SK-N-SH (cell line): ENCODE measurements around the gene IL16. TPM values are rescaled to one million over a fixed set of nuclear protein-coding genes. Genes with fewer than 3 reads are reported as not detected.

Source experiments
- CTCF ChIA-PET: fragments of 300-600, 350-600 bp; formaldehyde crosslinking; extraction: SDS; loops from one replicate; lab custom pipeline; 2021; lab: Yijun Ruan, JAX
- POLR2A ChIA-PET: fragments of 350-600 bp; sonication (Branson Sonifier 250); formaldehyde crosslinking; extraction: SDS; loops from one replicate; lab custom pipeline; 2020; ENCODE audit warnings: antibody characterized with exemption, inconsistent platforms; lab: Yijun Ruan, JAX
- DNase-seq: peaks from one replicate; pipeline ENCODE4 v3.0.0; 2012
- H2AFZ ChIP-seq: fragments of 200-600 bp; sonication (generic); 2 replicates; pipeline ENCODE4 v1.8.1; 2016; ENCODE audit warnings: antibody characterized with exemption, mild to moderate bottlenecking, low read depth
- H3F3A ChIP-seq: fragments of 200-600 bp; sonication (generic); replicated peaks from 2 replicates; pipeline ENCODE3; 2016; ENCODE audit warnings: antibody characterized with exemption, mild to moderate bottlenecking; ENCODE audit not compliant: insufficient read depth
- H3K27ac ChIP-seq, 2 experiments: fragments of 200-500 bp in 1 of 2; fragments of 200-600 bp in 1 of 2; sonication (Bioruptor generic) in 1 of 2; sonication (generic), shearing (Covaris generic) in 1 of 2; 2 replicates each; pipeline versions ENCODE4 v1.5.1 to v1.6.1; 2014 to 2016; ENCODE audit warnings: low read depth in 2 of 2, inconsistent platforms in 1 of 2, low read length in 1 of 2, mild to moderate bottlenecking in 1 of 2, mixed read lengths in 1 of 2
- H3K27me3 ChIP-seq: fragments of 200-600 bp; sonication (generic), shearing (Covaris generic); 2 replicates; pipeline ENCODE4 v1.6.1; 2016; ENCODE audit warnings: mixed run types; ENCODE audit not compliant: insufficient read depth
- H3K36me3 ChIP-seq, 2 experiments: fragments of 200-500 bp in 1 of 2; fragments of 200-600 bp in 1 of 2; sonication (Bioruptor generic) in 1 of 2; sonication (generic) in 1 of 2; replicated peaks in 1 of 2; 2 replicates each; pipeline versions ENCODE3 to v1.5.1; 2014 to 2016; ENCODE audit warnings: low read length in 1 of 2, mild to moderate bottlenecking in 1 of 2; ENCODE audit not compliant: insufficient read depth in 2 of 2, control insufficient read depth in 1 of 2
- H3K4me1 ChIP-seq, 2 experiments: fragments of 200-500 bp in 1 of 2; fragments of 200-600 bp in 1 of 2; sonication (Bioruptor generic) in 1 of 2; sonication (generic), shearing (Covaris generic) in 1 of 2; 2 replicates each; pipeline versions ENCODE4 v1.5.1 to v1.6.1; 2014 to 2016; ENCODE audit warnings: low read depth in 1 of 2, low read length in 1 of 2, mixed run types in 1 of 2; ENCODE audit not compliant: insufficient read depth in 2 of 2, control insufficient read depth in 1 of 2
- H3K4me2 ChIP-seq: fragments of 200-600 bp; sonication (generic), shearing (Covaris generic); 2 replicates; pipeline ENCODE4 v1.6.1; 2017; ENCODE audit warnings: mixed run types
- H3K4me3 ChIP-seq, 2 experiments: fragments of 200-500 bp in 1 of 2; fragments of 200-600 bp in 1 of 2; sonication (Bioruptor generic) in 1 of 2; sonication (generic), shearing (Covaris generic) in 1 of 2; 2 replicates each; pipeline versions ENCODE4 v1.5.1 to v1.8.1; 2014 to 2016; ENCODE audit warnings: low read depth in 2 of 2, inconsistent platforms in 1 of 2, low read length in 1 of 2, mild to moderate bottlenecking in 1 of 2, mixed read lengths in 1 of 2, moderate library complexity in 1 of 2
- H3K79me2 ChIP-seq: fragments of 200-600 bp; sonication (generic); 2 replicates; pipeline ENCODE4 v1.8.1; 2017; ENCODE audit warnings: mild to moderate bottlenecking; ENCODE audit not compliant: insufficient read depth
- H3K9ac ChIP-seq: fragments of 200-600 bp; sonication (generic); 2 replicates; pipeline ENCODE4 v1.6.1; 2017; ENCODE audit warnings: mixed run types
- H3K9me2 ChIP-seq: fragments of 200-600 bp; sonication (generic); 2 replicates; pipeline ENCODE4 v1.6.1; 2017; ENCODE audit warnings: mixed run types
- H3K9me3 ChIP-seq: fragments of 200-600 bp; sonication (generic); 2 replicates; pipeline ENCODE4 v1.6.1; 2017; ENCODE audit warnings: mixed run types, mild to moderate bottlenecking, moderate library complexity
- H4K20me1 ChIP-seq: fragments of 200-600 bp; sonication (generic); 2 replicates; pipeline ENCODE4 v1.6.1; 2017; ENCODE audit warnings: mild to moderate bottlenecking, mixed run types; ENCODE audit not compliant: insufficient read depth
- GABPA ChIP-seq: IDR thresholded peaks from 2 replicates; pipeline ENCODE4 v1.4.0; 2012; ENCODE audit warnings: low read depth, mild to moderate bottlenecking
- GATA2 ChIP-seq: sonication (generic); formaldehyde crosslinking; IDR thresholded peaks from 2 replicates; pipeline ENCODE4 v1.5.0; 2020; ENCODE audit warnings: mild to moderate bottlenecking, missing genetic modification reagents
- MAX ChIP-seq: IDR thresholded peaks from 2 replicates; pipeline ENCODE4 v1.4.0; 2012; ENCODE audit warnings: low read depth
- MEF2A ChIP-seq: IDR thresholded peaks from 2 replicates; pipeline ENCODE4 v1.4.0; 2012; ENCODE audit warnings: low read depth, borderline replicate concordance
- MXI1 ChIP-seq: IDR thresholded peaks from 2 replicates; pipeline ENCODE4 v1.6.1; 2012; ENCODE audit warnings: mild to moderate bottlenecking, low read depth, low read length, improper control_type of control experiment
- NFIC ChIP-seq: IDR thresholded peaks from 2 replicates; pipeline ENCODE4 v1.4.0; 2012; ENCODE audit warnings: borderline replicate concordance
- NRF1 ChIP-seq: IDR thresholded peaks from 2 replicates; pipeline ENCODE4 v1.6.1; 2012; ENCODE audit warnings: low read depth, mild to moderate bottlenecking, low read length
- POLR2AphosphoS5 ChIP-seq: IDR thresholded peaks from 2 replicates; pipeline ENCODE4 v1.6.1; 2012; ENCODE audit warnings: low read depth, low read length
- REST ChIP-seq: IDR thresholded peaks from 2 replicates; pipeline ENCODE4 v1.6.1; 2012; ENCODE audit warnings: mild to moderate bottlenecking, low read depth, low read length, moderate library complexity
- RFX5 ChIP-seq: IDR thresholded peaks from 2 replicates; pipeline ENCODE4 v1.6.1; 2012; ENCODE audit warnings: mild to moderate bottlenecking, improper control_type of control experiment, low read length
- RXRA ChIP-seq: IDR thresholded peaks from 2 replicates; pipeline ENCODE4 v1.4.0; 2012; ENCODE audit warnings: low read depth, mild to moderate bottlenecking, borderline replicate concordance
- SMC3 ChIP-seq: IDR thresholded peaks from 2 replicates; pipeline ENCODE4 v1.6.1; 2012; ENCODE audit warnings: low read depth, low read length, improper control_type of control experiment
- TAF1 ChIP-seq: IDR thresholded peaks from 2 replicates; pipeline ENCODE4 v1.6.1; 2012; ENCODE audit warnings: low read depth, mild to moderate bottlenecking, low read length, moderate library complexity, borderline replicate concordance
- TCF12 ChIP-seq: IDR thresholded peaks from 2 replicates; pipeline ENCODE4 v1.4.0; 2012
- YY1 ChIP-seq: IDR thresholded peaks from 2 replicates; pipeline ENCODE4 v1.4.0; 2012; ENCODE audit warnings: low read depth, mild to moderate bottlenecking
- whole genome bisulfite sequencing: methylation state at CpG from one replicate; pipeline ENCODE4 v1.1.6; 2017; ENCODE audit warnings: low lambda C conversion rate; 5-methylcytosine and 5-hydroxymethylcytosine counted together
- polyA plus RNA-seq, 3 experiments: library from polyadenylated mRNA; depleted of rRNA; stranded (reverse); fragments of >200 nt; gene quantifications; 2 replicates each; pipeline ENCODE4 v1.2.3, GENCODE V29; 2012

Gene IL16
- polyA plus RNA-seq, 1 of the 3 experiments (the other 2 are of a cell fraction): not detected

DNA sequence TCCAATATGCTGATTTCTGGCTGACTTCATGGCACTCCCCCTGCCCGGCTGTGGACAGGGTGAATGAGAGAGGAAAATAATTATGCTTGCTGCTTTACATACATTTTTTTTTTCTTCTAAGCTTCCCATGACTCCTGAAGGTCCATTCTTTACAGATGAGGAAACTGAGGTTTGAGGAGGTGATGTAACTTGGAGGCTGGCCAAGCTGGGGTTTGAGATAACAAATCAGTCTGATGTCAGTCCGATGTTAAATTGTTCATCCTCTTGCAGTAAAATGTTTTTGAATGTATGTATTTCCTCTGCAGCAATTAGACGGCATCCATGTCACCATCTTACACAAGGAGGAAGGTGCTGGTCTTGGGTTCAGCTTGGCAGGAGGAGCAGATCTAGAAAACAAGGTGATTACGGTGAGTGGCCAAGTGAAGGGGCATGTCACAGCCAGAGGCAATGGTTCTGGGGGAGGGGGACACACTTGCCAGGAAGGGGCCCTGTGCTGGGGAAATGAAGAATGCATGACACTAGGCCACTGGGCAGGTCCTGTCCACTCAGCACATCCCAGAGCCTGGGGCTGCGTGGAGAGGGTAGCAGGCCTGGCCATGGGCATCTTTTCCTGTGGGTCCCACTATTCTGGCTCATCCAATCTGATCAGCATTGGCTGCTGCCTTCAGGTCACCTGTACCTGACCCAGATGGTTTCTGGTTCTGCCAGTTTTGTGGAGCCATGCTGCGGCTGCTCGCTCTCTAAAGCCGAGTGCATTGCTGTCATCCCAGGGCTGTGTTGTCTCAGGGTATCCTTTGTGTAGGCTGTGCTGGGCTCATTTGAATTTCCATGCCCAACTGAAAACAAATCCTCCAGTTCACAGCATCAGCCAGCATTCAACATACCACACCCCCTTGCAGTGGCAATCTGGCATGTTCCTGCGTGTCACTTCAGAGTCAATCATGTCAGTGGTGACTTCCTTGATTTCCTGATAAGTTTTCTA is 106.9 kb downstream of the IL16 start (continued):
- TF ChIP-seq NRF1: no peak
- no peak for TF ChIP-seq MXI1
- TF ChIP-seq POLR2AphosphoS5: no peak
- TF ChIP-seq NFIC: no peak
- no peak for TF ChIP-seq YY1
- no peak for TF ChIP-seq GABPA

DNA sequence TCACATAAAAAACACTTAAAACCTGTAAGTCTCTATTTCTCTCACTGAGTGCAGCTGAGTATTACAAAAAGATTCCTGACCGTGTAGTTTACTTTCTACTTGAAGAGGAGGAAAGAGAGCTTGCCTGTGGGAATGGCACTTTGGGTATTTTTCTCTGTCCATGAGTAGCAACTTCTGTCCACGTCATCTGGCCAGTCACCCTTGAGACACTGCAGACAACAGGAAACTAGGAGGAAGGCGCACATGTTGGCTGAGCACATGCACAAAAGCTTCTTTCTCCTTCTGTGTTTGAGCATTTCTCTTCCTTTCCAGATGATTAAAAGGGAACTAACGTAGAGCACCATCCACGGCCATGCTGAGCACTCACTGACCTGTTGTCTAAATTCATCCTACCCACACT is 107.5 kb downstream of the IL16 start:
- no peak overlapping the region for H3K4me3 ChIP-seq
- 64% methylated on average over 5 of the region's 5 CpGs for WGBS
- H2AFZ ChIP-seq: peak overlapping the region; percentile 17; the same call in 1 of the 2 replicates
- no peaks in the 10 kb centered on the region for H3K9me3 ChIP-seq
- H3K4me2 ChIP-seq: no peak overlapping the region
- peaks cover 5% of the 10 kb centered on the region; the same call in 1 of the 2 replicates for H3K27me3 ChIP-seq
- H3K9ac ChIP-seq: no peak overlapping the region
- ChIA-PET POLR2A (no interaction called here), CTCF (no interaction called here)
- no peaks in the 10 kb centered on the region for H3F3A ChIP-seq
- TF ChIP-seq GATA2 (CRISPR knock-in tag): no peak
- TF ChIP-seq MAX: 0 out of 2 replicates have a peak, but pooled peaks have one; percentile 63
- peaks cover 8 to 11% of the 10 kb centered on the region in 2 experiments; a peak in 2 of 4 replicates for H3K4me1 ChIP-seq
- H3K79me2 ChIP-seq: no peaks in the 10 kb centered on the region
- no peaks in the 10 kb centered on the region for H3K9me2 ChIP-seq
- DNase-seq: no peak
- H3K36me3 ChIP-seq: no peaks in the 10 kb centered on the region
- H3K27ac ChIP-seq: no peak overlapping the region
- H4K20me1 ChIP-seq: no peaks in the 10 kb centered on the region

- Histone ChIP-seq H3K27ac (no peak overlapping the region), H3K27me3 (no peaks in the 10 kb centered on the region), H4K20me1 (no peaks in the 10 kb centered on the region), H3K4me3 (no peak overlapping the region), H3K4me2 (no peak overlapping the region), H2AFZ (no peak overlapping the region), H3F3A (peaks cover 6% of the 10 kb centered on the region), H3K9ac (no peak overlapping the region), H3K79me2 (no peaks in the 10 kb centered on the region), H3K9me2 (no peaks in the 10 kb centered on the region), H3K4me1 (peaks cover 11 to 18% of the 10 kb centered on the region in 2 experiments; a peak in 2 of 4 replicates), H3K9me3 (no peaks in the 10 kb centered on the region), H3K36me3 (no peaks in the 10 kb centered on the region)
- no peak for DNase-seq
- WGBS: 41% methylated on average over 2 of the region's 2 CpGs
- TF ChIP-seq GATA2 (CRISPR knock-in tag) (no peak), TCF12 (no peak), RFX5 (no peak), NRF1 (no peak), MEF2A (no peak), SMC3 (no peak), RXRA (no peak), REST (no peak), TAF1 (no peak), YY1 (no peak), GABPA (no peak)
- POLR2A ChIA-PET: interaction anchor here (1.9 kb wide), 1 partner anchor 16 kb away, joined by 6 read pairs; the partner anchor contains the start of gene STARD5
- CTCF ChIA-PET: interaction anchor here (1.3 to 3.0 kb wide), 5 partner anchors 9 to 93 kb away, joined by 3 to 13 read pairs (median 6); no protein-coding TSS in a partner anchor
Observed at GRCh38 chr15:81308260-81308659, 111.6 kb downstream of the IL16 start.
